NCI-H2171 (cell line): ENCODE measurements around the gene SH3RF3.

Experiments
- DNase-seq: peaks from one replicate; lab custom pipeline; 2025; lab: John Stamatoyannopoulos, UW

Gene SH3RF3

DNA sequence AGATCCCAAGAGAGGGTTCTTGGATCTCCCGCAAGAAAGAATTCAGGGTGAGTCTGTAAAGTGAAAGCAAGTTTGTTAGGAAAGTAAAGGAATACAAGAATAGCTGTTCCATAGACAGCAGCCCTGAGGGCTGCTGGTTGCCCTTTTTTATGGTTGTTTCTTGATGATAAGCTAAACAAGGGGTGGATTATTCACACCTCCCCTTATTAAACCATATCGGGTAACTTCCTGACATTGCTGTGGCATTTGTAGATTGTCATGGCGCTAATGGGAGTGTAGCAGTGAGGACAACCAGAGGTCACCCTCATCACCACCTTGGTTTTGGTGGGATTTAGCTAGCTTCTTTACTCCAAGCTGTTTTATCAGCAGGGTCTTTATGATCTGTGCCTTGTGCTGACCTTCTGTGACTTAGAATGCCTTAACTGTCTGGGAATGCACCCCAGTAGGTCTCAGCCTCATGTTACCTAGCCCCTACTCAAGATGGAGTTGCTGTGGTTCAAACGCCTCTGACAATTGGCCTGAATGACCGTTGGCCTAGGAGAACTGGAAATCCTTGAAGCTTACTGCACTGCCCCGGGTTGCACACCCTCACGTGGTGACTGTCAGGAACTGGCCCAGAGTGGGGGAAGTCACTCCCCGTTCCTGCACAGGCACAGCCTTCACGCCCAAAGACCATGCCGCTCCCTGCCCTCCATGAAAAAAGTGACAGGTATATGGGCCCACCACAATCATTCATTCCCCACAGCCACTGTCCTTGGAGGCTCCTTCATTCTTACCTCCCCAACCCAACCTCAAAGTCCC lies 347.8 kb downstream of the SH3RF3 start:
- no peak for DNase-seq

DNA sequence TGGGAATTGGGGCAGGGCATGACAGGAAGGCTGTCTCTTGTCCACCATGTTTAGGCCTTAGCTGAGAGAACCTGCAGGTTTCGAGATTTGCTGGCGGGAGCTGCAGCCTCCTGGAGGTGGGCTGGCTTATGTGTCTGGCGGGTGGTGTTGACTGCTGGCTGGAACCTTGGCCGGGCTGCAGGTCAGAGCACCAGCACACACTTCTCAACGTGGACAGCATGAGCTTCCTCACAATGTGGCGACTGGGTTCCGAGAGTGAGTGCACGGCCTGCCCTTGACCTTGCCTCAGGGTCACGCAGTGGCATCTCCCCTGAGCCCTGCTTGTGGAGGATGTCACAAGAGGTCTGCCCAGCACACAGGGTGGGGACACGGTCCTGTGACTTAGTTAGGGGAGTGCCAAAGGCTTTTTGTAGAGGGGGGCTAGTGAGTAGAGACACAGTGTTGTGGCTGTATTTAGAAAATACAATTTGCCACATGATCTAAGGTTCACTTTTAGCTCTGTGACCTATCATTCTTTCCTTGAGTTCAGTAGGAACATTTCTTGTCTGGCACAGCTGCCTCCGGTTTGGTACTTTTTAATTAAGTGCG lies 350.0 kb downstream of the SH3RF3 start:
- no peak for DNase-seq

DNA sequence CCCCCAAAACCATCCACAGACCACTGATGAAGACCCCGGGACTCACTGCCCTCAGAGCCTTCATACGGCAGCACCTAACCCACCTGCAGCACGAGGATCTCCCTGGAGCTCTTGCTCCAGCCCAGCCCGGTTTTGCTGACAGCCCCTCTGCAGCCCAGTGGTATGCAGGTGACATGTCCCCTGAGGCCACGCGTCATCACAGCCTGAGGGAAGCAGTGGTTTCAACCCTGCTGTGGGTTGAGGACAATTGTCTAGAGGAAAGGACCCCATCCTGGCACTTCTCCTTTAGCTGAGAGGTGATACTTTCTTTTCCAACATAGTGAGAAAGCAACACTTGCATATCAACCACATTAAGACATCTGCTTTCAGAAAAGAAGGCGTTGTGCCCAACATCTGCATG lies 350.8 kb downstream of the SH3RF3 start:
- DNase-seq: no peak

DNA sequence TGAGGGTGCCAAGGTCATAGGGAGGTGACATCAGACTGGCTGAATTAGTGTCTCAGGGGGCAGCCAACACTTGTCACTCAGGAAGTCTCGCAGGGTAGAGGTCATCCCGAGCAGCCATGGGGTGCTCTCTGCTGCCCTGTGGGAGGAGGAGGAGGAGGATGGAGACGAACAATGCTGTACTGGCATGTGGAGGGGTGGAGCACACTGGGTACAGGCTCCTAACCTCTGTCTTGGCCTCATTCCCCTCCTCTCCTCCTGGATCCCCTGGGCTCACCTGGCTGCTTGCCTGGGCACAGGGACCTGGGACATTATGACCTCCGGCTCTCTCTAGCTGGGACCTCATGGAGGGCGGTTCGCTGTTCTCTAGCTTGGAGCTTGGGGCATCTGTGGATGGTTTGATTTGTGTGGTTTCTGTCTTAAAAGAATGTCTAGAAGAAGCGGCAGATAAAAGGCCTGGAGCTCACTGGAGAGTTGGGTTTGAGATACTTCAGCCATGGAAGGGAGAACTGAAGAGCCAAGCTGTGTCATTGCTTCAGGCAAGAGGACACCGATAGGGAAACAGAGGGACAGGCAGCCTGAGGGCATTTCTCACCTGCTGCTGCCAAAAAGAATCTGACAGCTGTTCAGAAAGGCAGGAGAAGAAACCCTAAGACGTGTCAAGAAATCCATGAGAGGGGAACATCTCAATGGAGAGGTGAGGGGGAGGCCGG lies 351.6 kb downstream of the SH3RF3 start:
- no peak for DNase-seq

DNA sequence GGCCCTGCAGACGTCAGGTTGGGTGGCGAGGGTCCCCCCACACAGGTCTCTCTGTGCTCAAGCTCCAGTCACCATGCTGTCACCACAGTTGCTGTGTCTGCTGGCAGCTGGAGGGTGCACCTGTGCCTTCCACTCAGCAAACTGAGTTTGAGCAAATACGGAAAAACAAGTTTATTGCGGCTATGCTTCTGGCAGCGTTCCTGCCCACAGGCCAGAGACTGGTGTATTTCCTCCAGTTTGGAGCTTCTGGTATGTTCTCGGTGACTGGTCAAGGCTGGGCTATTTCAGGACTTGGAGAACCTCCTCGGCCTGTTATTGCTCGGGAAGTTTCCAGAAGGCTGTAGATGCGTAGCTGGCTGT lies 352.2 kb downstream of the SH3RF3 start:
- peak; percentile 40 for DNase-seq

DNA sequence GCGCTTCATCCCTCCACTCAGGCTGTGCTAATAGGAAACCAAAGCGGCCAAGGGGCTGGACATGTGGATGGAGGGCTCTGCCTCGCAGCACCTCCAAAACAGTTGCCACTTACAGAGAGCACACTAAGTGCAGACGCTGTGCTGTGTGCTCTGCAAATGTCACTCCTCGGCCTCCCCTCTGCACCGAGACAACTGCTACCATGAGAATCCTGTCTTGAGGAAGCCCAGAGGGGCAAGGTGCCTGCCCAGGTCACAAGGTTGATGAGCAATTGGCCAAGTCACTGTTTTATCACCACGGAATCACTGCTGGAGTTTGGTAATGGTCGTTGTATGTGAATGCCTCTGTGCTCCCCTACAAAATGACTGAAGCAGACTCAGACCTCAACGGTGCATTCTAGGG lies 352.6 kb downstream of the SH3RF3 start:
- no peak for DNase-seq

DNA sequence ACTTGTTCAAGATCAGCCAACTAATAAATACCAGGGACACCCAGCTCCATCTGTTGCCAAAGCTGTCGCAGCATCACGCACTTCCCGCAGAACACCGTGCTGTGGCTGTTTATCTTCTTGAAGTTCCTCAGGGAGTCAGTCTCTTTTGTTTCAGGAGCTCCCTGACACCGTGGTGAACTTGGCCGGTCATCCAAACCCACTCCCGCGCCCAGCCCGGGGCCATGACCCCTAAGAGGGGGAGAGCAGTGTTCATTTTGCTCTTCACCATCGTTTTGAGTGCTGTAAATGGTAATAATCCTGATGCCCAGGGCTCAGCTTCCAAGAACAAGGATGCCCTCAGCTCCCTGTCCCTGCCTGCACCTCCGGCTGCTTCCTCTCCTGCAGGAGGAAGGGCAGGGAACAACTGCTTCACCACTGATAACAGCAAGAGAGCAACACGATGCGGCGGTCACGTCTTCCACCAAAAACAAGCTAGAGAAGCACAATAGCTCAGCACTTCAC lies 353.4 kb downstream of the SH3RF3 start:
- DNase-seq: peak; percentile 24

DNA sequence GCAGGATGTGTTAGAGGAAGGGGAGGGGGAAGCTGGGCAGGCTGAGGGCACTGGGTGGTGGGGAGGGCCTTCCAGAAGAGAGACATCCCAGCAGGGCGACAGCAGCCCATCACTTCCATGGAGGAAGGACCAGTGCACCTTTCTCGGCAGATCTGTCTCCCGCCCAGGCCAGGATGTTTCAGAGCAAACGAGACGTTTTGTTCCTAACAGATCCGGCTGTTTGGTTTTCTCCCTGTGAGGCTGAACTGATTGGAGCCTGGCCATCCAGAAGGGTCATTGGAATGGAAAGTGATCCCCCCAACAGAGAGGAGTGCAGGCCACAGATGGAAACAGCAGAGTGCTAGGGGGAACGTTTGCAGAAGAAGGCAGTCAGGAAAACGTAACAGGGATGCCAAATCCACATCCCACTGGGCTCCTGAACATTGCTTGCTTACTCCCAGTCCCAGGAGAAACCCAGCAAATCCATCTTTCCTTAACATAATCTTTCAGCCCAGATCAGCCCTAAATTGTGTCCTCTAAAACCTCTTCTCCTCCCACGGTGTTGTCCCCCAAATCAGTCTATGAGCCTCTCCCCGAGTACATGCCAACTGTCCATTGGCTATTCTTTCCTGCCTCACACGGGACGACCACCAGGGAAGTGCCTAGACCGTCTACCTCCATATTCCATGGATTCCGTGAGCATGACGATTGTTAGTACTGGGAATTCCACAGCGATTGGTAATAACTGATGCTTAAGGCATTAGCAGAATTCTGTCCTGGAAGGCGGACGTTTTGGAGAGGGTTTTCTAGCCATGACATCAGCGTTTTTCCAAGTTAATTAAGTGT lies 357.9 kb downstream of the SH3RF3 start:
- no peak for DNase-seq

DNA sequence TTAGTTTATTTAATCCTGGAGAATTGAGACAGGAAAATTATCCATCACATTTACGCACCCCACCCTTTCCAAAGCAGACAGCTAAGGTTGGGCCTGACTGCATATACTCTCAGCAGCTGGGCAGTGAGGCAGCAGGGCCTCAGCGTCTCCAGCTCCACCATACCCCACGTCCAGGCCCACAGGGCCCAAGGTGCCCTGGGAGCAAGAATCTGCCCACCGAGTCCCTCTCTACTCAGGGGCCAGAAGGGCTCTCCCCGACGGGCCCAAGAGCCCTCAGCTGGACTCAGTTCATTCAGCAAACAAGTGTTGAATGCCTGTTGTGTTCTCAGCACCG lies 358.5 kb downstream of the SH3RF3 start:
- DNase-seq: no peak

DNA sequence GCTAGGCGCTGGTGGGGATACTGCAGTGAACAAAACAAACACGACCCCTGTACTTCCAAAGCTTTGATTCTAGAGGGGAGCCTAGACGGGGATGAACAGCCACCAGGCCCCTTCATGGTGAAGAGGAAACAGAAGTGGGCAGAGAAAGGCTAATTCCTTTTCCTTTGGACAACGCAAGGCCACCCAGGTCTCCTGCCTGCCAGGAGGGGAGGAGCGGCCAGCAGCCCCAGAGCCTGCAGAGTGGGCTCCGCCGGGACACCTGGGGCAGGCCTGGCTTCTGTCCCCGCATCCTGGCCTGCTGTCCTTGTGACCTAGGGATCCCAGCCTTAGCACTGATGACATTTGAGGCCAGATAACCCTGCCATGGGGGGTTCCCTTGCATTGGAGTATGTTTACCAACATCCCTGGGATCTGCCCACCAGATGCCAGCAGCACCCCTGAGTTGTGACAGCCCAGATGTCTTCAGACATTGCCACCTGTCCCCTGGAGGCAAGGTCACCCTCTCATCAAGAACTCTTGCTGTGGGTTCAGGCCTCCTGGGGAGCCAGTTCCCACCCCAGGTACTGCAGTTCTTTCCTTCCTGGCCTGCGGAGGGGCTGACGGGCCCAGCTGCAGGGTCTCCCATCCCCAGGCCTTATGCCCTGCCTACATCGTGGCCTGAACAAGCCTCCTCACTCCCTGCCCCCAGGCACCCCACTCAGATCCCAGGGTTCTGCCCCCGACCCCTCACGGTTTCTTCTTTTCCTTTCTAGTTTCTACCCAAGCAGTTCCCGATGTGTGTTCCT lies 359.1 kb downstream of the SH3RF3 start:
- DNase-seq: no peak

DNA sequence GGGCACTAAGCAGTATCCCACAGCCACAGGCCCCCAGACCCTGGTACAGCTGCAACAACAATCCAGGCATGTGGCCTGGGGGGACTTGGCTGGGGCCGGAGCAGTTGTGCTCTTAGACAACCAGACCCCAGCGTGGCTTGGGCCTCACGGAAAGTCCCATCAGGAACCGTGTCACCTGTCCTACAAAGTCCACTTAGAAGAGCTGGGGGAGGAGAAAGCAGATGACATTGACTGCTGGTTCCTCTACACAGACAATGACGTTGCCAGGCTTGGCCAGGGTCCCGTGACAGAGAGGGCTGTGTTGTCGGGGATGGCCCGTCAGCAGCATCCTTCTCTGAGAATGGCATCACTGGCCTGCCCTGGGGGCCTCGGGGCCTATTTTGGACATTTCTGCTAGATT lies 360.3 kb downstream of the SH3RF3 start:
- DNase-seq: no peak

DNA sequence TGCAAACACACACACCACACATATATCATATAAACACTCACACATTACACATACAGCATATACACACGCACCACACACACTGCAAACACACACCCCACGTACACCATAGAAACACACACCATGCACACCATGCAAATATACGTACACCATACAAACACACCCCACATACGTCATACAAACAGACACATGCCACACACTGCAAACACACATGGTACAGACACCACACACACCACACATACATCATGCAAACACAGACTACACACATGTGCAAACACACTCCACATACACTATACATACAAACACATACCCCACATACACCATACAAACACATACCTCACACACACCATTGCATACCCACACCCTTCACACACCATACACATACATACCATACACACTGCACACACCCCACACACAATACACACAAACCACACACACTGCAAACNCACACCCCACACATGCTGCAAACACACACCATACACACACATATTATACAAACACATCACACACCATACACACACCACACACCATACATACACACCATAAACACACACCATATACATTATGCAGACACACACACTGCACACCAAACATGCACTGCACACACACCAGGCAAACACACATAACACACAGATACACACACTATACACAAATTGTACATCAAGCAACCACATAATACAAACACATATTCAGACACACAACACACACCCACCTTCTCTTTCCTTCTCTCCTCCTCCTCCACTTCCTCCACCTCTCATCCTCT lies 364.4 kb downstream of the SH3RF3 start:
- no peak for DNase-seq

DNA sequence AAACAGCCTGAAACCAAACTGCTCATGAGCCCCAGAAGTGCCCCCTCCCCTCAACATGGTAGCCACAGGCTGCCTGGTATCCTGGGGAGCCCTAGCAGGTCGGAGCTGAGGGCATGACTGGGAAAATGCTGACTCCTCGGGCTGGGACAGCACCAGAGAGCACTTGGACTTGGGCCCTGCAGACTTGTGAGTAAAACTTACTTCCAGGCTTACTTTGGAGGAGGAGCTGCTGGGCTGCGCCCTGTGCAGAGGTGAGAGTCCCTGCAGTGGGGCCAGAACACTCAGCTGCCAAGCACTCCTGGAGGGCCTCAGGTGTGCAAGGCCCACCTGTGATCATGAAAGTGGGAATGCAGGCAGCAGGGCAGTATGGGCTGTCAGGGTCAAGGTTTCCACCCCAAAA lies 365.3 kb downstream of the SH3RF3 start:
- no peak for DNase-seq

DNA sequence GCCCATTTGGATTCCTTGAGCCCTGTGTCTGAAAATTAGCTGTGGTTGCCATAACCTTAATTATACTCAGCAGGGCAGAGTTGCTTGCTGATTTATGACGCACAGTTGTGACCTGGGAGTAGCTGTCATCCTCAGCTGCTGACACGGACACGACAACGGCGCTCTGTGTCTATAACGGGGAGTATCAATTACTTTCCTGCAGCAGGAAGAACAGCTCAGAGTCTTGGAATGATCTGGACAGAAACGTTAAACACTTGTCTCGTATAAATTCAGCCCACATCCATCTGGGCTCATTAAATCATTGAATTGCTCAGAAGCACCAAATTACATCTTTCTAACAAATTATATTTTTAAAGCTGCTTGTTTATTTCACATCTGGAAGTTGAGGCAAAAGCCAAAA lies 368.5 kb downstream of the SH3RF3 start:
- DNase-seq: peak; percentile 9

DNA sequence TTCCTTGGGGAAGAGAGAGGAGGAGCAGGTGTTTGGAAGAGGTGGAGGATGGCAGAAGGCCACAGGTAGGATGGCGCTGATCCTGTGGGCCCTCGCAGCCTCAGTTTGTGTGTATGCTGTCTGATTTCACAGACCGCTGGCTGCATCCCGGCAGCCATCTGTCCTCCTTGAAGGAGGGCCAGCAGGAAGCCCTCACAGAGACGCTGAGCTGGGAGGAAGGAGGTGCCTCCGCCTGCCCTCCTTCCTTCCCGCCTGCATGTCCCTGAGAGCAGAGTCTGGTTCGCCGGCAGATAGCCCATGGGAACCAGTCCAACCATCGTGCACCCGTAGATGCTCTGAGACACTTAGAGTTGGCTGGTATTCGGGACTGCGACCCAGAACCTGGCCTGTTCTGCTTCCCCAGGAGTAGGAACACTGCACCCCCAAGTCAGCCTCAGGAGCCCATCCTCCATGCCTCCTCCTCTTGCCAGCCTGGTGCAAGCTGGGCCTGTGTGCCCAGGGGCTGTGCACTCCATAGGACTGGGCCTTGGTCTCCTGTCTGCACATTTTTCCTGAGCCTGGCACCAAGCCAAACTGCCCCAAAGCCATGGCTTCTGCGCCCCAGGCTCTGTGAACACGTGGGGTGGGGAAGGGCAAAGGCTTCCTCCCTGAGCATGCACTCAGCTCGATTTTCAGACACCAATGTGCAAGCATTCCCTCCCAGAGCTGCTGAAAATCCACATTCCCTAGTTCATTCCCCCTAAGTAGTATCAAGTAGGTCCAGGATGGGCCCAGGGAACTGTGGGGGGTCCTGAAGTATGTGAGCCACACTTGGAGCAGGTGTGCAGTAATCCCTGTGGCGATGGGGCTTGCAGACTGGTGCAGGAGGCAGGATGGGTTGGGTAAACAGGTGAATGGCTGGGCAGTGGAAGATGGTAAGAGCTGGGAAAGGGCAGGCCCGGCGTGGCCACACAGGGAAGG lies 369.2 kb downstream of the SH3RF3 start:
- peak; percentile 89 for DNase-seq

DNA sequence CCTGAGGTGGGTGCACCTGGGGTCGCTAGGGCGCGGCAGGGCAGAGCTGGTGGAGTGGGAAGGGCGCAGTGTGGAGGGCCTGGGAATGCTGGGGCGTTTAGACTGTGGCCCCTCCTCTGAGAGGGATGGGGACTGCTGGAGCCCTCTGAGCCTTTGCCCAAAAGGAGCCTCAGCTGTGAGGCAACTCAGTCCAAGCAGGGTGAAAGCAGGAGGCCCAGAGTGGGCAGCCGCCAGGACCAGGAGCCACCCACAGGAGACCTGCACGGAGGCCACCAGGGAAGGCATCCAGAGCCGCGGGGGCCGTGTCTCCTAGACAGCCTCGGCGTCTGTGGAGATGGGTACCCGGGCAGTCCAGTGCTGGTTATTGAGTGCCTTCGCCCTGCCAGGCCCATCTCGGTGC lies 369.9 kb downstream of the SH3RF3 start:
- DNase-seq: no peak

DNA sequence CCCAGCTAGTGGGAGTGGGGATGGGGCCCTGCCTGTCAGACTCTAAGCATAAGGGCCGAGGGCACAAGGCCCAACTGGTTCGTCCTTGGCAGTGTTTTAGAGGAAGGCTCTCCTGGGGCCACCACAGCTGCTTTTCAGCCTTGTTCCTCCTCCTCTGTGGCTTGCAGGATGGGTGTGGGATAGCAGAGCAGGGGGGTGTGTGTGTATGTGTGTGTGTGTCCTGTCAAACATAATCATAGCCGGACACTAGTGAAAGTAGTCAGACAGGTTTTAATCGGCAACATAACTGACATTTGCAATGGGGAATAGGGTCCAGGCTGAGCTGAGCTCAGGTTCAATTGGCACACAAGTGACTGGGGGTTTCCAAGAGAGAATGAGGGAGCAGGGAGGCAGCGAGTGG lies 370.6 kb downstream of the SH3RF3 start:
- no peak for DNase-seq

DNA sequence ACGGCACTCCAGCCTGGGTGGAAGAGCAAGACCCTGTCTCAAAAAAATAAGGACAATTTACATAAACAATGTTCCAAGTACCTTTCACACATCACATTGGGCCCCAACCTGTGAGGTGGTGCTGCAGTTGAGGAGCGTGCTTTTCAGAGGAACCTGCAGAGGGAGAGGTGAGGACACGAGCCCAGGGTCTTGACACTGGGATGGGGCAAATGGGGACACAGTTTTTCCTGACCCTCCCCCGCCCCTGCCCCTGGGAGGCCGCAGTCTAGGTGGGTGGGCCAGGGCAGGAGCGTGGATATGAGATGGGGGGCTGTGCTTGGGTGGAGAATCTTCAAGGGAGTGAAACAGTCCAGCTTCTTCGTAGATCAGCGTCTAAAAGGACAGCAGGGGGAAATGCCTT lies 371.9 kb downstream of the SH3RF3 start:
- DNase-seq: no peak

DNA sequence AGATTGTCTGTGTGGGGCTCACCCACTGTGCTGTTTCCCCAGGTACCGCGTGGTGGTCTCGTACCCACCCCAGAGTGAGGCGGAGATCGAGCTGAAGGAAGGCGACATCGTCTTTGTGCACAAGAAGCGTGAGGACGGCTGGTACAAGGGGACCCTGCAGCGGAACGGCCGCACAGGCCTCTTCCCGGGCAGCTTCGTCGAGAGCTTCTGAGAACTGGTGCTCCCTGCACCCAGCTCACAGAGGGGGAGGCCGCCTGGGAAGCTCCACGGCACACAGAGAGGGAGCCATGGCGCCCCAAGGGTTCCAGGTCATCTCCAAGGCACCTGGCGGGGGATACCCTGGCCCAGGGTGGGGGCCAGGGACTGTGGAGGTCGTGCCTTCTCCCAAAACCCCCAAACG lies 372.5 kb downstream of the SH3RF3 start:
- no peak for DNase-seq

DNA sequence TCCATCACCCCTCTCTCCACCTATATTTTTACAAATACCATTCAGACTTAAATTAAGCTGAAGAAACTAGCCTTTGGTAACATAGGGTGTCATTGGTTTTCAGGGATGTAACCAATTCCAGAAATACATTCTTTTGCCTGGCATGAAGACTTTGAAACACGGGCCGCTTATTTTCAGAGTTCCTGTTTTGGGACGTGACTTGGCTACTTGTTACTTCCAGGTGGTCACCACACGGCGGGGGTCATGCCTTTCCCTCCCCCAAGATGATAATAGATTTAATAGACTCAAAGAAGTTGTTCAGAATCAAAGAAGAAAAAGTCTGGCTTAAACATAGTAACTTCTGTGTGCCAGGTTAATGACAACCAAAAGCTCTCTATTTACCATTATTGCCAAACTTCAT lies 374.2 kb downstream of the SH3RF3 start:
- no peak for DNase-seq
